Fibroblast of skin of abdomen (primary cell): Measurements from ENCODE around the gene CCDC61. TPM values are rescaled to one million over a fixed set of nuclear protein-coding genes. Genes with fewer than 3 reads are reported as not detected.

Experiments
- DNase-seq: peaks from one replicate; pipeline ENCODE4 v3.0.0-alpha.2; 2013
- polyA plus RNA-seq, 2 experiments: library from polyadenylated mRNA; unstranded; fragments of 120-200 nt; gene quantifications; one replicate each; pipeline ENCODE4 v1.2.1, GENCODE V29; 2013; ENCODE audit not compliant: insufficient read length in 2 of 2

The CCDC61 gene, protein sequence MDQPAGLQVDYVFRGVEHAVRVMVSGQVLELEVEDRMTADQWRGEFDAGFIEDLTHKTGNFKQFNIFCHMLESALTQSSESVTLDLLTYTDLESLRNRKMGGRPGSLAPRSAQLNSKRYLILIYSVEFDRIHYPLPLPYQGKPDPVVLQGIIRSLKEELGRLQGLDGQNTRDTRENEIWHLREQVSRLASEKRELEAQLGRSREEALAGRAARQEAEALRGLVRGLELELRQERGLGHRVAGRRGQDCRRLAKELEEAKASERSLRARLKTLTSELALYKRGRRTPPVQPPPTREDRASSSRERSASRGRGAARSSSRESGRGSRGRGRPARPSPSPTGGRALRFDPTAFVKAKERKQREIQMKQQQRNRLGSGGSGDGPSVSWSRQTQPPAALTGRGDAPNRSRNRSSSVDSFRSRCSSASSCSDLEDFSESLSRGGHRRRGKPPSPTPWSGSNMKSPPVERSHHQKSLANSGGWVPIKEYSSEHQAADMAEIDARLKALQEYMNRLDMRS
- 10.5 TPM for polyA plus RNA-seq (2013, experiment 1 of 2; ENCODE audit: insufficient read length)
- 10.1 TPM for polyA plus RNA-seq (2013, experiment 2 of 2; ENCODE audit: insufficient read length)

DNA sequence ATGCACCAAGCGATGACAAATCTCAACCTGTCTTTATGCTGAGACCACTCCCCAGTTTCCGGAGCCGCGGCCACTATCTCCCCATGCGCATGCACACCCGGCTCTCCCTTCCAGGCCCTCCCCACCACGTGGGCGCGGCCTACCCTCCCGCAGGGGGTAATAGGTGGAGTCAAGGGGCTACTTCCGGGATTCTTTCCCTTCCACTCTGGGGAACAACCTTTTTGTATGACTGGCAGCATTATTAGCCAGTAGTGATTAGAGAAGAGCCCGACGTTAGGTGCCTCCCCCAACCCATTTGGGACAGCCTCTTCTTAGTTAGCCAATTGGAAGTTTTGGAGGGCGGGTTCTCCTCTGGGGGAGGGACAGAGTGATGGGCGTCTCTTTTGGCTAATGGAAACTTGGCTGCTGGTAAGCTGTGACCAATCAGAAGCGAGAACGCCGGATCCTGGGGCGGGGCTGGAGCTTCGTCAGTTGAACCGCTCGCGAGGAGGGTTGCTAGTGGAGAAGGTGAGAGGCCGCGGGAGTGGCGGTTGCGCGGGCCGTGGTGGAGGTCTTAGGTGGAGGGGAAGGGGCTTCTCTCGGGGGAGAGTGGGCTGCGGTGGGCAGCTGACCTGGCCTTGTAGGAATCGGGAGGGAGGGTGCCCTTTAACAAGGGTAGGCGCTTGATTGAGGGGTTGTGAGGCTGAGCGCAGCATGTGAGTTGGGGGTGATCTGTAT, at the start of gene CCDC61:
TSS of gene CCDC61 (plus strand) at position 470 of the 717 bp plus-strand sequence. CDS start 7,552 bp downstream, outside the sequence.
- DNase-seq, result peak; percentile 100

DNA sequence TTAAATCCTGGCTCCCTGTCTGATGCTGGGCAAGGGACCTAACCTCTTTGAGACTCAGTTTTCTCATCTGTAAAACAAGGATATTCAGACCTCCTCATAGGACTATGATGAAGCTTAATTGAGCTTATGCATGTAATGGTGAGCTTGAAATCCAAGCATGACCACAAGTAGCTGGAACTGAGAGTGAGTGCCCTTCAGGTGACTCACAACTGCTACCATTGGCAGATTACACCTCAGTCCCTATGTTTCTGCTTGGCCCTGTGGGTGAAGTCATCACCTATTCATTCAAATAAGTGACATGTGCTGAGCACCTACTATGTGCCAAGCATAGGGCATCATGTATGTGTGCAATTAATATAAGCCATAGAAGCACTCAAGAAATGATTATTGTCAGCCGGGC, 47.3 kb upstream of the CCDC61 start:
- peak; percentile 28 for DNase-seq

DNA sequence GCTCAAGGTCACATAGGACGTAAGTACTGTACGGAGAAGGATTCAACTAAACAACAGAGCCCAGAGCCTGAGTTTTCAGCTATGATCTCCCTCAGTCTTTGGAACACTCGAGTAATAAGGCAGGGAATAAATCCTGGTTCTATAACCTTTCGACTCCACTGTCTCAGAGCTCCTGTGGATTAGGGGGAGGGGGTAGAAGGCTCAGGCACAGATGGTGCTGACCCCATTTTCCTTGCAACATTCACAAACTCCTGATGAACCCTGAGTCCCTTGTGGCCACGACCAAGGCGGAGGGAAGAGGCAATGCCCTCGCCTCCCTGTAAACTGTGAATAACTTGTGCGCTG, 43.0 kb upstream of the CCDC61 start:
- no peak for DNase-seq

DNA sequence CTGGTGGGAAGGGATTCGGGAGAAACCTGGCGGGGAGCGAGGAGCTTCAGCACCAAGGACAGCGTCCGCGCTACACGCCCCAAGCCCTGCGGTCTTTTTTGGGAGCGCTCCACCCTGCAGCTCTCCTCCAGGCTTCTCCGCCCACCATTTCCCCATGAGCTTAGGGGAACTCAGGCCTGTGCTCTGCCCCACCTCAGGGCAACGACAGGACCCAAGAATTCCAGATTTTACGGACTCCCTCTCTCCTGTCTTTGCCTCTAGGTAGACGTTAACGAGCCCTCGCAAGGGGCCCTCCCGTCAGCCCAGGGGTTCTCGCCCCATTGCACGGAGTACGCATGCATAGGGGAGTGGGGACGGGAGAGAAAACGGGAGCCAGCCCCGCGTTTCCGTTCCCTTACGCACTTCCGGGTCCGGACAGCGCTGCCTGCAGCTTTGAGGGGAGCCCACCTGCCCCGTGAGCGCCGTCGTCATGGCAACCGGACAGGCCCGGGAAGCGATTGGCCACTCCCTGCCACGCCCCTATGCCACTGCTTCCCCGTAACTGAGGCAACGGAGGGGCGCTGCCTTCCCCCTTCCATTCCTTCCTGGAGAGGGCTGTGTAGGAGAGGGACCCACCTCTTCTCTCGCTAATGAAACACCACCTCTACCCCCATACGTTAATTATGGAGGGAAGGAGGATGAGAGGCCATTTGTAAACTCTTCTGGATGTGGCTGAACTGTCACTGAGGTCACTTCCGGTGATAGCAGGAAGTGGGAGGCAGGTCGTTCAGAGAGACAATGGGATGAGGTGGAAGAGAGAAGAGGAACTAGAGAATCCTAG, 42.4 kb upstream of the CCDC61 start:
- DNase-seq, result peak; percentile 45

DNA sequence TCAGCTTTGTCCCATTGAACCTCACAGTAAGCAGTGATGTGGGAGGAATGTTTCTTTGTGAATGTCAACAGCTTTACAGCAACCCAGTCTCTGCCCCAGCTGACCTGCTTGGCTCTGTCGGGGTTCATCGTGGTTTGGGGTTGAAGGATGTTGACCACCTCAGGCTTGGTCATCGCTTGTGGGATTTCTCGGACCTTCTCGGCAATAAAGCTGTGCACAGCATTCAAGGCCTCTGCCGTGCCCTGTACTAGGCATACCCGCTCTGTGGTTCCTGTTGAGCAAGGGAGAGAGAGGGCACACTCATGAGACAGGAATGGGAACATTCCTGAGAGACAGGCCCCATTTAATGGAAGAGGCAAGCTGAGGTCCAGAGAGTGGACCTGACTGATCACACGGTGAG, 41.6 kb upstream of the CCDC61 start:
- no peak for DNase-seq

DNA sequence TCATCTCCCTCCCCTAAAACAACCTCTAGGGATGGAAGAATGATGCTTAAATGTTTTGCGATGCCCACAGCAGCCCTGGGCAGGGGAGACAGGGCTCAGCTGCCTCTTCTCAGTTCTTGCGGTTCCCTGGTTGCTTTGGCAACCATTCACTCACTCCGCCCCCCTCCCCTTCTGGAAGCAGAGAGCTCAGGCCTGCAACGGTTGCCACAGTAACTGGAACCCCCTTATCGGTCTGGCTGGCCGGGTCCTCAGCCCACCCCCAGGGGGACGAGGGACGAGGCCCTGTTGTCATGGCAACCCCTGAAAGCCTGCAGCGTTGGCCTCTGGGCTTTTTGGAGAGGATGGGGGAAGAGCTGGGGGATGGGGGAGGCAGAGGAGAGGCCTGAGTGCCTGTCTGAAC, 41.1 kb upstream of the CCDC61 start:
- DNase-seq, result no peak

DNA sequence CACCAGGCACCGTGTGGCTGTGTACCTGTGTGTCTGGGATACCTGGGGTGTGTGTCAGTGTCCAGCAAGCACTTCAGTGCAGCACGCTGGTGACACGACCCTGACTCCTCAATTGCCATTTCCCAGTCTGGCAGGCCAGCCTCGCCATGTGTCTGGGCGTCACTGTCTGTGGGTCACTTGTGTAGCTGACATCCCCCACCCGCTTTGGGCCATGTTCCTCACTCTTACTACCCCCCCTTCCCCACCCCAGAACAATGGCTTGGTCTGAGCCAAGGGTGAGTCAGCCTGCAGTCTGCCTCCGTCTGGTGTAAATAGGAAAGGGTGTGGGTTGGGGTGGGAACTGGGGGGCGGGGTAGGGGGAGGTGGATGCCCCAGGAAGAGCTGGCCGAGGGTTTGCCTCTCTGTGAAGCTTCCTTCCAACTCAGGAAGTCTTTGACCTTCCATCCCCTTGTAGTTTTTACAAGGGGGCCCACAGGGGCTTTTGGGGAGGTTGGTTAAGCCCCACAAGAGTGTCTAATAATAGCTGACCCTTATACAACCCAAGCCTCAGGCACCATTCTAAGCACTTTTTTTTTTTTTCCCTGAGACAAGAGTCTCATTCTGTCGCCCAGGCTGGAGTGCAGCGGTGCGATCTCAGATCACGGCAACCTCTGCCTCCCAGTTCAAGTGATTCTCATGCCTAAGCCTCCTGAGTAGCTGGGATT, 39.2 kb upstream of the CCDC61 start:
- peak; percentile 8 for DNase-seq

DNA sequence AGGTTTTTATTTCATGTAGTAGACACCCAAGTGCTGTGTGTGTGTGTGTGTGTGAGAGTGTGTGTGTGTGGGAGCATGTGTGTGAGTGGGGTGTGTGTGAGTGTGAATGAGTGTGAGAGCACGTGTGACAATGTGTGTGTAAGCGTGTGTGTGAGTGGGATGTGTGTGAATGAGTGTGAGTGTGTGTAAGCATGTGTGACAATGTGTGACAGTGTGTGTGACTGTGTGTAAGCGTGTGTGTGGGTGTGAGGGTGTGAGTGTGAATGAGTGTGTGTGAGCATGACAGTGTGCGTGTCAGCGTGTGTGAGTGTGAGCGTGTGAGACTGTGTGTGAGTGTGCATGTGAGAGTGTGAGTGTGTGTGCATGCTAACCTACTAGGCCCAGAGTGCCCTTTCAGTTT, 36.9 kb upstream of the CCDC61 start:
- no peak for DNase-seq

DNA sequence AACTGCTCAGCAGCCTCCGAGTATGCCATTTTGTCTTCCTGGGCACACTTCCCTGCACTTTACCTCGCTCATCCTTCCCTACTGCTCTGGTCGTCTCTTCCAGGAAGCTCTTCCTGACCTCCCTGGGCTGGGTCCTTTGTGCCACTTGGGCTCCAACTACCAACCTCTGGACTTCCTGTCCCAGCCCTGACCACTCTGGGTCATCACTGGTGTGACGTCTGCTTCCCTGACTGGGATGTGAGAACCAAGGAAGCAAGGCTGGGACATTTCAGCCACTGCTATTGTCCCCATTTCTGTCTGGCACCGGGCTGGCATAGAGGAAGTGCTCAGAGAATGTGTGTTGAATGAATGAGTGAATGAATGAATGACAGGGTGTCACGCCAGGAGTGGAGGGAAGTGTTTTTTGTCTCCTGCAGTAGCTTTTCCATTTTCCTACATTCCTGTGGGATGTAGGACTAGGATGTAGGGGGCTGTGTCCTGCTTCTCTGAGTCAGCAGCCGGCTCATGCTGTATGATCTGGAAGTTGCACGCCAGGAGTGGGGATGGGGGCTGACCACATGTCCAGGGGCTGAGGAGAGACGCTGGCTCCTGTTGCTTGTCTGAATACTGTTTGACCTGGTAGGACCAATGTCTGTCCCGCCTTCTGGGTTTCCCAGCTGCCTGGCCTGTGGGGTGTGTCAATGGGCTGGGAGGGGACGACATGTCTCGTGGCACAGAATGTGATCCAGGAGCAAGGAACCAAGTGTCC, 36.3 kb upstream of the CCDC61 start:
- peak; percentile 31 for DNase-seq

DNA sequence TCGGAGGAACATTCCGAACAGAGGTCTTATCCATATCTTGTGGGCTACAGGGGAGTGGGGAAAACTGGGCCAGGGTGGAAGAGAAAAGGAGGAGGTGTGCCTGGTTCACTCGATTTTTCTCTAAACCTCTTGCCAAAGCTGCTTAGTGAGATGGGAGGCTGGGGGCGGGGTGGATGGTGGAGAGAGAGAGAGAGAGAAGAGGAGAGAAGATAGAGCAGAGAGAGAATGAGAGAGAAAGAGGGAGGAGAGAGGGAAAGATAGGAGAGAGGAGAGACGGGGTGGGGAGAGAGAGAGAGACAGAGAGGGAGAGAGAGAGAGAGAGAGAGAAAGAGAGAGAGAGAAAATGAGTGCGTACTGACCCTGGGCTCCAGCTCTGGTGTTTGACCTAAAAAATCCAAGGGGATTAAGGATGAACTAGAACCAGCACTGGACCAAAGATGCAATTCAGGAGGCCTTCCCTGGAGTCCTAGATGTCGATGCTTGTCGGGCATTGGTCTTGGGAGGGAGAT, 35.7 kb upstream of the CCDC61 start:
- no peak for DNase-seq

DNA sequence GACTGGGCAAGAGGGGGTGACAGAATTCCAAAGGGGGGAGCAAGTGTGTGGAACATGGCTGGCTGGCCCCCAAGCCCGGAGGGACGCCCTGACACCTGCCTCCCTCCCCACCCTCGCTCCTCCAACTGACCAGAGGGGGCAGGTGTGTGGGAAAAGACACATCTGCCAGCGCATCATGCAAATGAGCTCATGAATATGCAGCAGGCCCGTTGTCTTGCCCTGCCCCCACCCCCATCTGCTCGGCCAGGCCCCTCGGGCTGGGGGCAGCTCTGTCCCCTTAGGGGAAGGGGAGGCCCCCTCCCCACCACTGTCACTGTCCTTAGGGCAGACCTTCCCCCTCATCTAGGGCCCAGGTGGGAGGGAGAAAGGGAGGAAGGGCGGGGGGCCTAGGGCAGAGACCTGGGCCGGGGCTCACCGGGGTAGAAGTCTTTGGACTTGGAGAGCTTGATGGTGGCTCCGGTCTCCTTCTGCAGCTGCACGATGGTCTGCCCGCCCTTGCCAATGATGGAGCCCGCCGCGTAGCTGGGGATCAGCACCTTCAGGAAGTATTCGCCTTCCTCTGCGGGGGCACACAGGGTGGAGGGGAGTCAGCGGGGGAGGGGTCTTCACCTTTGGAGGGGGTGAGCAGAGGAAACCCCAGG, 34.6 kb upstream of the CCDC61 start:
- DNase-seq, result no peak

DNA sequence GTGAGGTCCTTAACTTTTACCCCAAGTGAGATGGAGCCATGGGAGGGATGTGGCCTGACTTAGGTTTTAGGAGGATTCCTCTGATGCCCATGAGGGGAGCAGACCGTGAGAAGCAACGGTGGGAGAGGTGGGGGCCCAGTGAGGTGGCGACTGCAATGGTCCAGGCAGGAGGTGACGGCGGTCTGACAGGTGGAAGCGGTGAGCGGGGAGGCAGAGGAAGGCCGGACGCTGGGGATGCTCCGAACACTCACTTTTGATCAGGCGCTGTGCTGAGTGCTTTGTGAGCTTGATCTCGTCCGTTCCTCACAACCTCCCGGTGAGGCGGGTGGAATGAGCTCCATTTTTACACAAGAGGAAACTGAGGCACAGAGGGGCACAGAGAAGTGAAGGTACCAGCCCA, 33.2 kb upstream of the CCDC61 start:
- no peak for DNase-seq

DNA sequence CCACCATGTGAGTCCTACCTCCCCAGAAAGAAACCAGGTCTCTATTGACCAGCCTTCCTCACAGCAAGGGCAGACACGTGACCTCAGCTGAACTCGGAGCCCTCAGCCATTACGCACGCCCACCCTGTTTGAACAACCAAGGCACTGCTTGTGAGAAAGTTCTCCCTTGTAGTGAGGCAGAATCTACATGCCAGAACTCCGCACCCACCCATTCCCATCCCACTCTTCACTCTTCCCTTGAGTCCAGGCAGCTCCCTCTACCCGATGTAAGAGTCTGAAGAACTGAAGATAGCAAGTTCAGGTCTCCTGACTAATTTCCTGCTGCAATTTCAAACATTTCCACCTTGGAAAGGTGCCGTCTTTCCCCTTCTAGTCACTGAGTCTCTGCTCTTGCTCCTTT, 28.0 kb upstream of the CCDC61 start:
- DNase-seq, result no peak

DNA sequence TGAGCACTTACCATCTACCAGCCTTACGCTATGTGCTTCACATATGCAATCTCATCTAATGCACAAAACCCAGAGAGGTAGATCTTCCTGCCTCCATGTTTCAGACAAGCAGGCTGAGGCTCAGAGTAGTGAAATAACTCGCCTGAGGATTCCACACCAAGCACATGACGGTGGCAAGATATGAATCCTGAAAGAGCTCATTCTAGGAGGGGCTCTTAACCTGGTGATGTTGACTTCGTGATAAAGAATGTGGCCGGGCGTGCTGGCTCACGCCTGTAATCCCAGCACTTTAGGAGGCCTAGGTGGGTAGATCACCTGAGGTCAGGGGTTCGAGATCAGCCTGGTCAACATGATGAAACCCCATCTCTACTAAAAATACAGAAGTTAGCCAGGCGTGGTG, 26.6 kb upstream of the CCDC61 start:
- DNase-seq, result no peak

DNA sequence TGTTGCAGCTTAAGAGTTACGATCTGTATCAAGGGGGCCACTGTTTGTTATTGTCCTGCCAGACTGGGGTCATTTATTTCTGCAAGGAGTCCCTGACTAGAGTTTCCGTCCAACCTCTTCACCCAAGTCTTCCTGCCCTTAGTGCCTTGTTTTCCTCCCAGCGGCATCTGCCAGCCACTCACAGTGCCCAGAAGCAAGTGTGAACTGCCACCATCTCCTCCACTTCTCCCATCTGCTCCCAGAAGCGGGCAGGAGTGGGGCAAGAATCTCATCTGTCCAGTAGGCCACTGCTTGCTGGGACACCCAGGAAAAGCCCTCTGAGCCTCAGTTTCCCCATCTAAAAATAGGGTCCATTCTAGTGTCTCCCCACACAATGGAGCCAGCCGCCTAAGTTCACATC, 25.6 kb upstream of the CCDC61 start:
- no peak for DNase-seq

DNA sequence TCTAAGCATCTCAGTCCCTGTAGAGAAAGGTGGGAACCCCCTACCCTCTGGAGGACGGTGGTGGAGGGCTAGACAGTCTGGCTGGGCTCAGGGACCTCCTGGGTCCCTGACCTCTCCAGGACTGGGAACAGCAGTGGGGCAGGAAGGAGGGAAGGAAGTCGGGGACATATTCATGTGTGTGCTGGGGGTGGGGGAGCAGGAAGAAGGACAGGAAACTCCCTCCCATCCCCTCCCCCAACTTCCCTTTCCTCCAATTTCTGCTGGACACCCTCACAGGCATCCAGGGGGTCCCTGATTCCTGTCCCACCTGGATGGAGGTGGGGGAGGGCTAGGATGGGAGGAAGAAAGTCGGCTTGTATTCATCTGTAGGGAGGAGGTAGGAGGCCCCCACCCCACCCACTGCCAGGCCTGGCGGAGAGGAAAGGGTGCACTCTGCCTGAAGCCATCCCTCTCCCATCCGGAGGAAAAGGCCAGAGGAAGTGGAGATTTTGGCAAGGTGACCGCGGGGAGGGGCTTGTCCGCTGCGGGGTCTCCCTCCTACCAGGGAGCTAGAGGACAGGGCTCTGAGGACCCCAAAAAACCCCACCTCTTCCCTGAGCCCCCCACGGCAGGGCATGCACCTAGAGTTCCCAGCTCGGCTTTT, 23.9 kb upstream of the CCDC61 start:
- no peak for DNase-seq

DNA sequence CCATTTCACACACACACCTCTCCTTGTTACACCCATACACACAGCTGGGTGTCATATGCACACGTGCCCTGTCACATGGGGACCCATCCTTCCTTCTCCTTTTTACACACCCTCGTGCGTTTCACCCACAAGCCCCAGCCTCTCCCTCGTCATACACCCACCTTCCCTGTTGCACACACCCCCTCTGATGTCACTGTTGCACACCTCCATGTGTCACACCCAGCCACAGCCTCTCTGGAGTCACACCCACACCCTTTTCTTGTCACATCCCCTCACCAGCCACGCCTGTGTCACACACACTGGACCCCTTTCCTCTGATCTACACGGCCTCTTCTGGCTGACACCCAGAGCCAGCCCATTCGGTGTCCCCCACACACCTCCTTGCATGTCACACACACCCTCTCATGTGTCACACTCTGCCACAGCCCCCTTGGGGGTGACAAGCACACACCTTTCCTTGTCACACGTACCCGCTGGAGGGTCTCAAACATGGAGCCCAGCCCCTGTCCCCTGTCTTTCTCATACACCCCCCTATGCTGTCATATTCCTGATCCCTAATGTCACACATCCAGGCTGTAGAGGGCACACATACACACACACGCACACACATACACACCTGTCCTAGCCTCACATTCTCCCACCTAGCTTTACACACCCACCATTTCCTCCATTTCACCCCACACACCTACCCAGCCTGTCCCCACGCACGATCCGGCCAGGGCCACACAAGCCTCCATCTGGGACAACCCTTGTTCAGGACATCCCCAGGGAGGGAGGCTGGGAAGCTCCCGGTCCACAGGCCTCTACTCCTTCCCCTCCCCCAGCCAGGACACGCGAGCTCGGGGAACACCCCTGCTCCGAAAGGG, 23.0 kb upstream of the CCDC61 start:
- no peak for DNase-seq

DNA sequence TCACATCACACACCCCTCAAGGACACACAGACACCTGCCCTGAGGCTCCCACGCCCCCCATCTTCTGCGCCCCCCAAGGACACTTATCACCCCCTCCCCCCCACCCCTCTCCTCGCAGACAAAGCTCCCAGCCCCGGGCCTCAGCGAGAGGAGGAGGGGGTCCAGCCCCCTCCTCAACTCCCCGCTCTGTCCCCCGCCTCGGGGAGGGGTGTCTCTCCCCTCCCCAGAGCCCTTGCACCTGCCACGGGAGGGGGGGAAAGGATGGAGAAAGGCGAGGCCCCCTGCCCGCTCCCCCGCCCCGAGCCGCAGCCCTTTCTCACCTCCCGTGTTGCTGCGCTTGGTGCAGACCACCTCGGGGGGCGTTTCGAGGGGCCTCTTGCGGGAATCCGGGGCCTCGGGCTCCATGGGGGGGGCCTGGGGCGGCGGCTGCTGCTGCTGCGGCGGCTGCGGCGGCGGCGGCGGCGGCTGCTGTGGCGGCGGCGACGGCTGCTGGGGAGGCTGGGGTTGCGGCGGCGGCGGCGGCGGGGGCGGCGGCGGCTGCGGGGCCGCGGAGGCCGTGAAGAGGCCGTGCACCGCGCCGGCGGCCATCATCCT, 22.2 kb upstream of the CCDC61 start:
- no peak for DNase-seq
